ENCODE data around the gene CEP20.

DNA sequence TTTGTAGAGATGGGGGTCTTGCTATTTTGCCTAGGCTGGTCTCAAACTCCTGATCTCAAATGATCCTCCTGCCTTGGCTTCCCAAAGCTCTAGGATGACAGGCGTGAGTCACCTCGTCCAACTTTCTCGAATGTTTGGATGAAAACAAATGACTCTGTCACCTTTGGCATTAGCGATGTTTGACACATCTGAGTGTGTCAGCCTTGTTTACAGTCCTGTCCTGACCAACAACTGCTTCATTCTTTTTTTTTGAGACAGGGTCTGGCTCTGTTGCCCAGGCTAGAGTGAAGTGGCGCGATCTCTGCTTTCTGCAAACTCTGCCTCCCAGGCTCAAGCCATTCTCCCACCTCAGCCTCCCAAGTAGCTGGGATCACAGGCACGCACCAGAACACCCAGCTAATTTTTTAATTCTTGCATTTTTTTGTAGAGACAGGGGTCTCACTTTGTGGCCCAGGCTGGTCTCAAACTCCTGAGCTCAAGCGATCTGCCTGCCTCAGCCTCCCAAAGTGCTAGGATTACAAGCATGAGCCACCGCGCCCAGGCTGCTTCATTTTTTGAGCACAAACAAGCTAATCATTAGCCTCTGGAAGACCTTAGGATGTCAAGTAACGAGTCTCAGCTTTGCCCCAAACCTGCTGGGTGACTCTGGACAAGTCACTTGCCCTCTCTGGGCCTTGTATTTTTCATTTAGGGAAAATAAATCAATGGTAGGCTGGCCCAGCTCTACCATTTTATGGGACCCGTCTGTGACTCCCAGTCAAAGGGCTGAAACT lies 39.0 kb downstream of the CEP20 start:
- TF ChIP-seq, protein P1, sequence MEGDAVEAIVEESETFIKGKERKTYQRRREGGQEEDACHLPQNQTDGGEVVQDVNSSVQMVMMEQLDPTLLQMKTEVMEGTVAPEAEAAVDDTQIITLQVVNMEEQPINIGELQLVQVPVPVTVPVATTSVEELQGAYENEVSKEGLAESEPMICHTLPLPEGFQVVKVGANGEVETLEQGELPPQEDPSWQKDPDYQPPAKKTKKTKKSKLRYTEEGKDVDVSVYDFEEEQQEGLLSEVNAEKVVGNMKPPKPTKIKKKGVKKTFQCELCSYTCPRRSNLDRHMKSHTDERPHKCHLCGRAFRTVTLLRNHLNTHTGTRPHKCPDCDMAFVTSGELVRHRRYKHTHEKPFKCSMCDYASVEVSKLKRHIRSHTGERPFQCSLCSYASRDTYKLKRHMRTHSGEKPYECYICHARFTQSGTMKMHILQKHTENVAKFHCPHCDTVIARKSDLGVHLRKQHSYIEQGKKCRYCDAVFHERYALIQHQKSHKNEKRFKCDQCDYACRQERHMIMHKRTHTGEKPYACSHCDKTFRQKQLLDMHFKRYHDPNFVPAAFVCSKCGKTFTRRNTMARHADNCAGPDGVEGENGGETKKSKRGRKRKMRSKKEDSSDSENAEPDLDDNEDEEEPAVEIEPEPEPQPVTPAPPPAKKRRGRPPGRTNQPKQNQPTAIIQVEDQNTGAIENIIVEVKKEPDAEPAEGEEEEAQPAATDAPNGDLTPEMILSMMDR (IDR thresholded peaks at IDR 0.05) = no peak
- no peak for TF ChIP-seq POLR2AphosphoS5 (IDR thresholded peaks at IDR 0.05; ENCODE audit: low read depth, low read length)
